Measurements from ENCODE around the gene EDC3. TPM values are rescaled to one million over a fixed set of nuclear protein-coding genes. Genes with fewer than 3 reads are reported as not detected.

Gene EDC3
- total and polyA plus RNA-seq, 7 donors = 11.6 to 22.0 (median 16.8) TPM

DNA sequence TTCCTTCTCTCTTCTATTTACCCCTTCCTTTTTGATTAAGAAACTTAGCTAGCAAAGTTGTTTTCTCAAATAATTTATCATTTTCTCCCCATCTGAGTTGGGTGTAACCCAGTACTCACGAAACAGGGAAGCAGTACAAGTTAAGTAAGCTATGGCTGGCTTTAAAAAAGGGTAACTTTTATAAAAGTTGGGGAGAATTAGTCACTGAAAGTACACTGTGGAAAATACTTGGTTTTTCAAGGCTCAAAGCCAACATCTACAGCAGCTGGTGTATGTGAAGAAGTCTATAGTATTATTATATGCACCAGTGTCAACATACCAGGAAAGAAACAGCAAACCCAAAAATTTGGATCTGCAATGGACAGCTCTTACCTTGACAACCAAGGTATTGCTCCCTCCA lies 54.7 kb downstream of the EDC3 start:
- H3K27me3 ChIP-seq = no peaks in the 10 kb centered on the region
- H3K4me3 ChIP-seq = no peak overlapping the region
- peaks cover 11 to 55% (median 27%) of the 10 kb centered on the region in 4 donors for H3K36me3 ChIP-seq
- H3K4me1 ChIP-seq = peaks cover 0 to 18% (median 17%) of the 10 kb centered on the region in 4 donors
- intact Hi-C loops (cut with DNase I) = no loop called here
- WGBS, 2 donors = 68 to 80% methylated on average over 1 of the region's 1 CpG
- H3K27ac ChIP-seq = no peak overlapping the region
- no peak for DNase-seq
- no peaks in the 10 kb centered on the region for H3K9me3 ChIP-seq
- TF ChIP-seq CTCF (IDR thresholded peaks at IDR 0.05) (no peak), POLR2A (IDR thresholded peaks at IDR 0.05) (no peak), POLR2AphosphoS5 (IDR thresholded peaks at IDR 0.05) (no peak), EP300 (IDR thresholded peaks at IDR 0.05) (no peak)

- peaks cover 20 to 90% (median 50%) of the 10 kb centered on the region in 4 donors for H3K36me3 ChIP-seq
- H3K4me3 ChIP-seq = no peak overlapping the region
- WGBS, 2 donors = 79 to 89% methylated on average over 1 of the region's 1 CpG
- H3K9me3 ChIP-seq = no peaks in the 10 kb centered on the region
- H3K27ac ChIP-seq = no peak overlapping the region
- intact Hi-C loops (cut with DNase I) = loop anchor here (10.0 kb wide), 1 partner anchor 318 kb away; the partner anchor contains the start of gene RPP25
- no peaks in the 10 kb centered on the region for H3K27me3 ChIP-seq
- peaks cover 0 to 2% (median 0%) of the 10 kb centered on the region in 4 donors for H3K4me1 ChIP-seq
- DNase-seq = no peak
- TF ChIP-seq EP300 (IDR thresholded peaks at IDR 0.05) (no peak), CTCF (IDR thresholded peaks at IDR 0.05) (no peak), POLR2AphosphoS5 (IDR thresholded peaks at IDR 0.05) (no peak), POLR2A (IDR thresholded peaks at IDR 0.05) (no peak)
Measured at GRCh38 chr15:74636984-74637383, 58.8 kb downstream of the EDC3 start.

- TF ChIP-seq CTCF (IDR thresholded peaks at IDR 0.05) (peak; percentile 72 to 88 (median 84)), POLR2A (IDR thresholded peaks at IDR 0.05) (no peak)
- intact Hi-C loops (cut with DNase I) = loop anchor here (1.0 to 10.0 kb wide), 2 partner anchors 134 to 320 kb away; partner anchors contain the start of gene RPP25
- Histone ChIP-seq H3K4me3 (no peak overlapping the region), H3K4me1 (no peaks in the 10 kb centered on the region), H3K36me3 (peaks cover 31 to 97% (median 58%) of the 10 kb centered on the region in 4 donors), H3K27me3 (no peaks in the 10 kb centered on the region), H3K9me3 (no peaks in the 10 kb centered on the region), H3K27ac (no peak overlapping the region)
- 12 to 27% methylated on average over 5 of the region's 5 CpGs for WGBS, 2 donors
- DNase-seq = no peak
Measured at GRCh38 chr15:74635228-74635627, 60.6 kb downstream of the EDC3 start.

GRCh38 chr15:74633781-74634180 lies 62.0 kb downstream of the EDC3 start:
- Histone ChIP-seq H3K27me3 (no peaks in the 10 kb centered on the region), H3K4me3 (no peak overlapping the region), H3K27ac (no peak overlapping the region), H3K36me3 (peaks cover 38 to 97% (median 58%) of the 10 kb centered on the region in 4 donors), H3K9me3 (no peaks in the 10 kb centered on the region), H3K4me1 (no peaks in the 10 kb centered on the region)
- intact Hi-C loops (cut with DNase I) = loop anchor here (5.0 to 10.0 kb wide), 2 partner anchors 261 to 321 kb away; partner anchors contain the start of gene RPP25
- no peak for TF ChIP-seq CTCF (IDR thresholded peaks at IDR 0.05)
- TF ChIP-seq POLR2AphosphoS5 (IDR thresholded peaks at IDR 0.05) = no peak
- TF ChIP-seq POLR2A (IDR thresholded peaks at IDR 0.05) = no peak
- WGBS, 2 donors = 72 to 79% methylated on average over 2 of the region's 2 CpGs
- no peak for DNase-seq

DNA sequence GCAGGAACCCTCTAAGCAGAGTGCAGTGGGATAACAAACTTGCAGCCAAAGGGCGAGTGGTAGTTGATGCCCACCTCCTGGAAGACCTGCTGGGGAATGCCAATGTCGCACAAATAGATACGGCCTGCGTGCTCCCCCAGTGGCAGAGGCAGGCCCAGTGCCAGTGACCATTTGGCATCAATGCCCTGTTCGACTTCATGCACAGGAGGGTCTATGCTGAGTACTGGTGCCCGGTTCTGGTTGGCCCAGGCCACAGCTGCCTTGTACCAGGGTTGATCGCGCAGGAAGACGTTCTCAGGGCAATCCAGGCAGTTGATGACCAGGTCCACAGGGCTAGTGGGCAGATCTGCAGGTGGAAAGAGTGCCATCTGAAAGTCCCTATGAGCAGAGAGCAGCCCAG lies 63.2 kb downstream of the EDC3 start:
- no peak for DNase-seq
- Histone ChIP-seq H3K4me3 (no peak overlapping the region), H3K36me3 (peaks cover 49 to 99% (median 66%) of the 10 kb centered on the region in 4 donors), H3K4me1 (no peaks in the 10 kb centered on the region), H3K9me3 (no peaks in the 10 kb centered on the region), H3K27me3 (no peaks in the 10 kb centered on the region), H3K27ac (no peak overlapping the region)
- TF ChIP-seq POLR2A (IDR thresholded peaks at IDR 0.05) = no peak
- TF ChIP-seq CTCF (IDR thresholded peaks at IDR 0.05) = no peak
- TF ChIP-seq POLR2AphosphoS5 (IDR thresholded peaks at IDR 0.05) = no peak
- intact Hi-C loops (cut with DNase I) = loop anchor here (5.0 to 10.0 kb wide), 2 partner anchors 260 to 322 kb away; partner anchors contain the start of gene RPP25
- WGBS, 2 donors = 93 to 95% methylated on average over 9 of the region's 9 CpGs

All from sigmoid colon (tissue), 7 donors.